ENCODE measurements around the gene TRIM14. TPM values are rescaled to one million over a fixed set of nuclear protein-coding genes. Genes with fewer than 3 reads are reported as not detected.

The TRIM14 gene
- total and polyA plus RNA-seq, 2 of the 13 experiments (the other 11 are each of a cell fraction or from before 2014, with no cell fraction given): 9.2 to 13.0 TPM

DNA sequence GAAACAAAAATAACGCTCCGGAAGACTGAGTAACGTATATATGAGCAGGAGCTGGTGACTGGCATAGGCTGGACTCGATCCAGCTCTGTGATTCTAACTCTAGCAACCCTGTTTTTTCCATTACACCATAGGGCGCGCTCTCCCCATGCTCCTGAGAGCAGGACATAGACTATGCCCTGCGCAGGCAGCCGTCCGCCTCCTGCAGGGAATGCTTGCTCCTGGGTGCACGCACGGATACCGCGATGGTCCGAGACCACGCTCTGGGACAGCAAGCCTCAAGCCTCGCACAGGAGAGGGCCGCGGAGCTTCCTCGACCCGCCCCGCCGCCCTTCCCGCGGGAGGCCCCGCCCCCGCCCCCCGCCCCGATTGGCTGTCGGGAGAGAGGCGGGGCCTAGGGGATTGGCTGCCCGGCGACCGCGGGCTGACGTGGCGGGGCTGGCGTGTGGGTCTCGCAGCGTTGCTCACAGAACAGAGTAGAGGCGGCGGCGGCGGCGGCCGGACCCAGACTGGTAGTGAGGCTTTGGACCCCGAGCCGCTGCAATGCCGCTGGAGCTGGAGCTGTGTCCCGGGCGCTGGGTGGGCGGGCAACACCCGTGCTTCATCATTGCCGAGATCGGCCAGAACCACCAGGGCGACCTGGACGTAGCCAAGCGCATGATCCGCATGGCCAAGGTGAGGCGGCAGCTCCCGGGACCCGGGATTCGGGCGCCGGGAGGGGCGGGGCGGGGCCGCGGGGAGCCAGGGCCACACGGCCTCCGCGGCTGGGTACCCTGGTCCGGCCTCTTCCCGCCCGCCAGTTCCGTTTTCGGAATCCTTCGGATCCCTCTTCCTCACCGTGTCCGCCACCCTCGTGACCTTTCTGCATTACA lies 62.5 kb downstream of the TRIM14 start, which contains the start of gene NANS (continued):
- no peak for TF ChIP-seq AFF4 (CRISPR knock-in tag; IDR thresholded peaks at IDR 0.05)
- peak; percentile 98 for TF ChIP-seq POLR2G (IDR thresholded peaks at IDR 0.05; ENCODE audit: low read depth, low read length)
- no peak for TF ChIP-seq ZNF7 (CRISPR knock-in tag; IDR thresholded peaks at IDR 0.05)
- TF ChIP-seq, protein P1, sequence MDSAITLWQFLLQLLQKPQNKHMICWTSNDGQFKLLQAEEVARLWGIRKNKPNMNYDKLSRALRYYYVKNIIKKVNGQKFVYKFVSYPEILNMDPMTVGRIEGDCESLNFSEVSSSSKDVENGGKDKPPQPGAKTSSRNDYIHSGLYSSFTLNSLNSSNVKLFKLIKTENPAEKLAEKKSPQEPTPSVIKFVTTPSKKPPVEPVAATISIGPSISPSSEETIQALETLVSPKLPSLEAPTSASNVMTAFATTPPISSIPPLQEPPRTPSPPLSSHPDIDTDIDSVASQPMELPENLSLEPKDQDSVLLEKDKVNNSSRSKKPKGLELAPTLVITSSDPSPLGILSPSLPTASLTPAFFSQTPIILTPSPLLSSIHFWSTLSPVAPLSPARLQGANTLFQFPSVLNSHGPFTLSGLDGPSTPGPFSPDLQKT (CRISPR knock-in tag; IDR thresholded peaks at IDR 0.05; ENCODE audit: borderline replicate concordance): no peak
- no peak for TF ChIP-seq ZBTB40 (IDR thresholded peaks at IDR 0.05)
- no peak; the same call in 1 of the 2 replicates for TF ChIP-seq ZBTB40 (CRISPR knock-in tag; IDR thresholded peaks at IDR 0.05)
- no peak for TF ChIP-seq SOX5 (CRISPR knock-in tag; IDR thresholded peaks at IDR 0.05; ENCODE audit: borderline replicate concordance)
- no peak for TF ChIP-seq IKZF4 (CRISPR knock-in tag; IDR thresholded peaks at IDR 0.05; ENCODE audit: borderline replicate concordance, low read depth, not compliant biosample characterization)
- TF ChIP-seq MATR3 (CRISPR knock-in tag; IDR thresholded peaks at IDR 0.05): no peak
- TF ChIP-seq, protein P2, sequence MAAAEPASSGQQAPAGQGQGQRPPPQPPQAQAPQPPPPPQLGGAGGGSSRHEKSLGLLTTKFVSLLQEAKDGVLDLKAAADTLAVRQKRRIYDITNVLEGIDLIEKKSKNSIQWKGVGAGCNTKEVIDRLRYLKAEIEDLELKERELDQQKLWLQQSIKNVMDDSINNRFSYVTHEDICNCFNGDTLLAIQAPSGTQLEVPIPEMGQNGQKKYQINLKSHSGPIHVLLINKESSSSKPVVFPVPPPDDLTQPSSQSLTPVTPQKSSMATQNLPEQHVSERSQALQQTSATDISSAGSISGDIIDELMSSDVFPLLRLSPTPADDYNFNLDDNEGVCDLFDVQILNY (CRISPR knock-in tag; conservative IDR thresholded peaks at IDR 0.05): peak; percentile 41; the same call in 1 of the 2 replicates
- no peak; the same call in 1 of the 2 replicates for TF ChIP-seq ZNF367 (CRISPR knock-in tag; IDR thresholded peaks at IDR 0.05; ENCODE audit: borderline replicate concordance)
- TF ChIP-seq SALL2 (CRISPR knock-in tag; IDR thresholded peaks at IDR 0.05): peak; percentile 54; the same call in 1 of the 2 replicates
- peak; percentile 78 for TF ChIP-seq ATF7-NPFF (CRISPR knock-in tag; IDR thresholded peaks at IDR 0.05; ENCODE audit: low read depth)

Data from HepG2 (cell line).